ENCODE measurements around the gene HCAR1.

Gene HCAR1

GRCh38 chr12:122725452-122726079, 5.1 kb downstream of the HCAR1 start:
- H2BK12ac ChIP-seq (ENCODE audit: low read length in 2 of 2), result no peak overlapping the region
- no peak overlapping the region for H2BK15ac ChIP-seq (ENCODE audit: low read depth, poor library complexity, severe bottlenecking)
- no peak overlapping the region for H4K8ac ChIP-seq (ENCODE audit: low read length)
- no peak overlapping the region for H2BK120ac ChIP-seq (ENCODE audit: low read depth, low read length)
- no peak overlapping the region for H2BK5ac ChIP-seq (ENCODE audit: low read depth, low read length, poor library complexity, severe bottlenecking)
- H3K14ac ChIP-seq (ENCODE audit: low read length in 2 of 2), result no peak overlapping the region
- WGBS, result 98% methylated on average over 5 of the region's 6 CpGs
- no peak for DNase-seq
- no peak overlapping the region for H3K27ac ChIP-seq (ENCODE audit: low read length, poor library complexity, severe bottlenecking)
- H2AFZ ChIP-seq (ENCODE audit: low read depth, low read length), result no peak overlapping the region
- peaks cover 7% of the 10 kb centered on the region for H3K4me1 ChIP-seq (ENCODE audit: control insufficient read depth, insufficient read depth, low read depth, low read length)
- H3K36me3 ChIP-seq (ENCODE audit: control insufficient read depth in 1 of 2, insufficient read depth in 2 of 2, low read depth in 1 of 2, low read length in 2 of 2), result no peaks in the 10 kb centered on the region
- no peaks in the 10 kb centered on the region for H3K79me1 ChIP-seq (replicated peaks; ENCODE audit: low read length, poor library complexity, severe bottlenecking)
- H3K9me3 ChIP-seq (ENCODE audit: control insufficient read depth, low read length), result no peaks in the 10 kb centered on the region
- no peak overlapping the region for H3K23ac ChIP-seq (ENCODE audit: low read length in 2 of 2)
- no peak overlapping the region for H3K4me3 ChIP-seq (ENCODE audit: insufficient read depth in 1 of 2, low read depth in 1 of 2, low read length in 2 of 2)
- H2AK5ac ChIP-seq (ENCODE audit: low read length, severe bottlenecking), result no peak overlapping the region
- H3K9ac ChIP-seq (ENCODE audit: low read length), result no peak overlapping the region
- no peak overlapping the region for H4K91ac ChIP-seq (ENCODE audit: low read length)
- H3K27me3 ChIP-seq (ENCODE audit: control insufficient read depth in 1 of 2, insufficient read depth in 1 of 2, low read length in 2 of 2), result no peaks in the 10 kb centered on the region
- no peak overlapping the region for H3K4ac ChIP-seq (ENCODE audit: low read depth in 1 of 2, low read length in 2 of 2)
- no peak overlapping the region for H3K18ac ChIP-seq (ENCODE audit: low read depth in 1 of 2, low read length in 2 of 2)
- no peak overlapping the region for H3K4me2 ChIP-seq (ENCODE audit: low read length, poor library complexity, severe bottlenecking)

GRCh38 chr12:122724641-122725243, 5.9 kb downstream of the HCAR1 start:
- Histone ChIP-seq H3K27me3 (ENCODE audit: control insufficient read depth in 1 of 2, insufficient read depth in 1 of 2, low read length in 2 of 2) (no peaks in the 10 kb centered on the region), H3K9me3 (ENCODE audit: control insufficient read depth, low read length) (no peaks in the 10 kb centered on the region), H2BK5ac (ENCODE audit: low read depth, low read length, poor library complexity, severe bottlenecking) (no peak overlapping the region), H2BK15ac (ENCODE audit: low read depth, poor library complexity, severe bottlenecking) (no peak overlapping the region), H3K4me2 (ENCODE audit: low read length, poor library complexity, severe bottlenecking) (no peak overlapping the region), H3K27ac (ENCODE audit: low read length, poor library complexity, severe bottlenecking) (no peak overlapping the region), H3K14ac (ENCODE audit: low read length in 2 of 2) (no peak overlapping the region), H4K8ac (ENCODE audit: low read length) (no peak overlapping the region), H3K4me3 (ENCODE audit: insufficient read depth in 1 of 2, low read depth in 1 of 2, low read length in 2 of 2) (no peak overlapping the region), H3K36me3 (ENCODE audit: control insufficient read depth in 1 of 2, insufficient read depth in 2 of 2, low read depth in 1 of 2, low read length in 2 of 2) (no peaks in the 10 kb centered on the region), H3K23ac (ENCODE audit: low read length in 2 of 2) (no peak overlapping the region), H3K4ac (ENCODE audit: low read depth in 1 of 2, low read length in 2 of 2) (no peak overlapping the region), H3K9ac (ENCODE audit: low read length) (no peak overlapping the region), H2BK12ac (ENCODE audit: low read length in 2 of 2) (no peak overlapping the region), H3K79me1 (replicated peaks; ENCODE audit: low read length, poor library complexity, severe bottlenecking) (no peaks in the 10 kb centered on the region), H2AK5ac (ENCODE audit: low read length, severe bottlenecking) (peak overlapping the region; percentile 61), H2BK120ac (ENCODE audit: low read depth, low read length) (no peak overlapping the region), H3K4me1 (ENCODE audit: control insufficient read depth, insufficient read depth, low read depth, low read length) (no peaks in the 10 kb centered on the region), H4K91ac (ENCODE audit: low read length) (no peak overlapping the region), H2AFZ (ENCODE audit: low read depth, low read length) (no peak overlapping the region), H3K18ac (ENCODE audit: low read depth in 1 of 2, low read length in 2 of 2) (no peak overlapping the region)
- 95% methylated on average over 11 of the region's 12 CpGs for WGBS
- no peak for DNase-seq

GRCh38 chr12:122722387-122722786, 8.3 kb downstream of the HCAR1 start:
- Histone ChIP-seq H2BK120ac (ENCODE audit: low read depth, low read length) (no peak overlapping the region), H3K23ac (ENCODE audit: low read length in 2 of 2) (no peak overlapping the region), H3K4me1 (ENCODE audit: control insufficient read depth, insufficient read depth, low read depth, low read length) (no peaks in the 10 kb centered on the region), H2BK5ac (ENCODE audit: low read depth, low read length, poor library complexity, severe bottlenecking) (no peak overlapping the region), H3K14ac (ENCODE audit: low read length in 2 of 2) (no peak overlapping the region), H4K8ac (ENCODE audit: low read length) (no peak overlapping the region), H3K18ac (ENCODE audit: low read depth in 1 of 2, low read length in 2 of 2) (no peak overlapping the region), H3K9me3 (ENCODE audit: control insufficient read depth, low read length) (no peaks in the 10 kb centered on the region), H3K27me3 (ENCODE audit: control insufficient read depth in 1 of 2, insufficient read depth in 1 of 2, low read length in 2 of 2) (no peaks in the 10 kb centered on the region), H3K4me2 (ENCODE audit: low read length, poor library complexity, severe bottlenecking) (no peak overlapping the region), H3K79me1 (replicated peaks; ENCODE audit: low read length, poor library complexity, severe bottlenecking) (no peaks in the 10 kb centered on the region), H2BK15ac (ENCODE audit: low read depth, poor library complexity, severe bottlenecking) (no peak overlapping the region), H3K4ac (ENCODE audit: low read depth in 1 of 2, low read length in 2 of 2) (no peak overlapping the region), H3K36me3 (ENCODE audit: control insufficient read depth in 1 of 2, insufficient read depth in 2 of 2, low read depth in 1 of 2, low read length in 2 of 2) (no peaks in the 10 kb centered on the region), H3K4me3 (ENCODE audit: insufficient read depth in 1 of 2, low read depth in 1 of 2, low read length in 2 of 2) (no peak overlapping the region), H2AFZ (ENCODE audit: low read depth, low read length) (no peak overlapping the region), H2AK5ac (ENCODE audit: low read length, severe bottlenecking) (no peak overlapping the region), H3K9ac (ENCODE audit: low read length) (no peak overlapping the region), H4K91ac (ENCODE audit: low read length) (no peak overlapping the region), H2BK12ac (ENCODE audit: low read length in 2 of 2) (no peak overlapping the region), H3K27ac (ENCODE audit: low read length, poor library complexity, severe bottlenecking) (no peak overlapping the region)
- WGBS, result no CpG with 5 or more reads among the region's 1 CpG
- no peak for DNase-seq

- H3K9ac ChIP-seq (ENCODE audit: low read length), result no peak overlapping the region
- H3K4me3 ChIP-seq (ENCODE audit: insufficient read depth in 1 of 2, low read depth in 1 of 2, low read length in 2 of 2), result no peak overlapping the region
- H2BK120ac ChIP-seq (ENCODE audit: low read depth, low read length), result no peak overlapping the region
- H2AK5ac ChIP-seq (ENCODE audit: low read length, severe bottlenecking), result no peak overlapping the region
- no peak overlapping the region for H3K4me2 ChIP-seq (ENCODE audit: low read length, poor library complexity, severe bottlenecking)
- H2AFZ ChIP-seq (ENCODE audit: low read depth, low read length), result no peak overlapping the region
- no peak for DNase-seq
- no peak overlapping the region for H4K8ac ChIP-seq (ENCODE audit: low read length)
- H2BK12ac ChIP-seq (ENCODE audit: low read length in 2 of 2), result no peak overlapping the region
- H2BK15ac ChIP-seq (ENCODE audit: low read depth, poor library complexity, severe bottlenecking), result no peak overlapping the region
- no peak overlapping the region for H3K23ac ChIP-seq (ENCODE audit: low read length in 2 of 2)
- no peak overlapping the region for H2BK5ac ChIP-seq (ENCODE audit: low read depth, low read length, poor library complexity, severe bottlenecking)
- no peak overlapping the region for H3K14ac ChIP-seq (ENCODE audit: low read length in 2 of 2)
- no peak overlapping the region for H3K27ac ChIP-seq (ENCODE audit: low read length, poor library complexity, severe bottlenecking)
- no peak overlapping the region for H3K18ac ChIP-seq (ENCODE audit: low read depth in 1 of 2, low read length in 2 of 2)
- 93% methylated on average over 6 of the region's 11 CpGs for WGBS
- H3K4ac ChIP-seq (ENCODE audit: low read depth in 1 of 2, low read length in 2 of 2), result no peak overlapping the region
- no peaks in the 10 kb centered on the region for H3K79me1 ChIP-seq (replicated peaks; ENCODE audit: low read length, poor library complexity, severe bottlenecking)
- H3K36me3 ChIP-seq (ENCODE audit: control insufficient read depth in 1 of 2, insufficient read depth in 2 of 2, low read depth in 1 of 2, low read length in 2 of 2), result no peaks in the 10 kb centered on the region
- no peak overlapping the region for H4K91ac ChIP-seq (ENCODE audit: low read length)
- H3K4me1 ChIP-seq (ENCODE audit: control insufficient read depth, insufficient read depth, low read depth, low read length), result no peaks in the 10 kb centered on the region
- H3K27me3 ChIP-seq (ENCODE audit: control insufficient read depth in 1 of 2, insufficient read depth in 1 of 2, low read length in 2 of 2), result no peaks in the 10 kb centered on the region
- no peaks in the 10 kb centered on the region for H3K9me3 ChIP-seq (ENCODE audit: control insufficient read depth, low read length)
These were observed 9.5 kb downstream of the HCAR1 start for GRCh38 chr12:122721057-122721545.
